Measurements from ENCODE around the gene MTUS2. TPM values are rescaled to one million over a fixed set of nuclear protein-coding genes. Genes with fewer than 3 reads are reported as not detected.

MTUS2 gene
- total and polyA plus RNA-seq, 10 of the 15 experiments (the other 5 are each of a cell fraction or from before 2014, with no cell fraction given), result under 0.01 to 0.05 (median 0.02) TPM; not detected in 6

- BruUV-seq (replicated peaks), result no TSS peak
- POLR2A ChIA-PET, result no interaction called here
- DNase-seq (ENCODE audit: low read depth, low spot score), result no peak
- Histone ChIP-seq H3K79me2 (ENCODE audit: control insufficient read depth, insufficient read depth, low read length) (no peaks in the 10 kb centered on the region), H3K4me1 (ENCODE audit: control insufficient read depth, insufficient read depth, low read length) (no peaks in the 10 kb centered on the region), H3K9ac (ENCODE audit: control insufficient read depth, insufficient read depth, low read length) (no peak overlapping the region), H3K4me3 (no peak overlapping the region), H4K20me1 (ENCODE audit: control insufficient read depth, insufficient read depth) (no peaks in the 10 kb centered on the region), H2AFZ (ENCODE audit: control insufficient read depth, low read depth, low read length) (no peak overlapping the region), H3K27me3 (replicated peaks in 1 of 2; ENCODE audit: control insufficient read depth in 2 of 2, insufficient read depth in 2 of 2, low read length in 1 of 2) (no peaks in the 10 kb centered on the region), H3K36me3 (ENCODE audit: control insufficient read depth in 2 of 2, insufficient read depth in 2 of 2, low read length in 1 of 2) (no peaks in the 10 kb centered on the region), H3K27ac (ENCODE audit: control insufficient read depth, insufficient read depth) (no peak overlapping the region), H3K9me3 (replicated peaks; ENCODE audit: control insufficient read depth, insufficient read depth, low read length) (no peaks in the 10 kb centered on the region; the same call in 2 of the 3 replicates), H3K4me2 (ENCODE audit: control insufficient read depth, insufficient read depth) (no peak overlapping the region)
- no peak for ATAC-seq
- SMC1A ChIA-PET (ENCODE audit: uncharacterized antibody, unreplicated experiment), result no interaction called here
- WGBS (ENCODE audit: insufficient coverage, insufficient replicate concordance, low lambda C conversion rate, missing lambda C conversion rate), result 54% methylated on average over 5 of the region's 5 CpGs
- in situ Hi-C loops (cut with MboI), result no loop called here
- no peak for FAIRE-seq
- no peak for TF ChIP-seq HCFC1 (IDR thresholded peaks at IDR 0.05; ENCODE audit: low read length)
- TF ChIP-seq CEBPB (IDR thresholded peaks at IDR 0.05; ENCODE audit: borderline replicate concordance in 1 of 2, low read depth in 2 of 2, low read length in 2 of 2), result no peak
- TF ChIP-seq DPF2 (IDR thresholded peaks at IDR 0.05), result no peak
- TF ChIP-seq RB1 (IDR thresholded peaks at IDR 0.05; ENCODE audit: borderline replicate concordance), result no peak
- no peak for TF ChIP-seq POLR2A (IDR thresholded peaks at IDR 0.05; ENCODE audit: low read depth, low read length)
- TF ChIP-seq POLR2AphosphoS5 (IDR thresholded peaks at IDR 0.05; ENCODE audit: low read length), result no peak
- TF ChIP-seq ZNF384 (IDR thresholded peaks at IDR 0.05; ENCODE audit: borderline replicate concordance, low read depth, low read length), result no peak
- TF ChIP-seq ASH2L (IDR thresholded peaks at IDR 0.05; ENCODE audit: borderline replicate concordance, low read depth), result no peak
- TF ChIP-seq EP300 (IDR thresholded peaks at IDR 0.05; ENCODE audit: borderline replicate concordance in 1 of 2, control insufficient read depth in 1 of 2, low read depth in 2 of 2, low read length in 2 of 2), result no peak
- no peak for TF ChIP-seq NR2C1 (IDR thresholded peaks at IDR 0.05)
- TF ChIP-seq CBX3 (IDR thresholded peaks at IDR 0.05; ENCODE audit: borderline replicate concordance, low read depth), result no peak
- no peak for TF ChIP-seq USF2 (IDR thresholded peaks at IDR 0.05; ENCODE audit: borderline replicate concordance, low read depth, low read length)
- CTCF ChIA-PET, result no interaction called here
- intact Hi-C loops (cut with micrococcal nuclease; ENCODE audit: unreplicated experiment), result no loop called here
- RAD21 ChIA-PET (ENCODE audit: unreplicated experiment), result no interaction called here
Measured at GRCh38 chr13:29028868-29029267, 208.7 kb downstream of the MTUS2 start.
